ENCODE results near the gene MAT2A.

MAT2A gene

GRCh38 chr2:85527787-85528186 is 11.2 kb upstream of the MAT2A start:
- H3K27me3 ChIP-seq (replicated peaks; ENCODE audit: control insufficient read depth, insufficient read depth, low read length) = no peaks in the 10 kb centered on the region
- DNase-seq (ENCODE audit: extremely low read depth, insufficient read length) = no peak
- no peaks in the 10 kb centered on the region for H3K36me3 ChIP-seq (ENCODE audit: control insufficient read depth, insufficient read depth, low read length)
- no peak for TF ChIP-seq CTCF (IDR thresholded peaks at IDR 0.05; ENCODE audit: insufficient read depth, low read length, poor library complexity, severe bottlenecking)
- H3K4me3 ChIP-seq (replicated peaks; ENCODE audit: low read depth, low read length) = no peak overlapping the region

- Histone ChIP-seq H3K4me3 (replicated peaks; ENCODE audit: low read depth, low read length) (no peak overlapping the region), H3K27me3 (replicated peaks; ENCODE audit: control insufficient read depth, insufficient read depth, low read length) (no peaks in the 10 kb centered on the region), H3K36me3 (ENCODE audit: control insufficient read depth, insufficient read depth, low read length) (no peaks in the 10 kb centered on the region)
- TF ChIP-seq CTCF (IDR thresholded peaks at IDR 0.05; ENCODE audit: insufficient read depth, low read length, poor library complexity, severe bottlenecking) = no peak
- DNase-seq (ENCODE audit: extremely low read depth, insufficient read length) = no peak
Observed at GRCh38 chr2:85528355-85528754, 10.6 kb upstream of the MAT2A start.

GRCh38 chr2:85529809-85530208 is 9.2 kb upstream of the MAT2A start:
- H3K27me3 ChIP-seq (replicated peaks; ENCODE audit: control insufficient read depth, insufficient read depth, low read length) = no peaks in the 10 kb centered on the region
- TF ChIP-seq CTCF (IDR thresholded peaks at IDR 0.05; ENCODE audit: insufficient read depth, low read length, poor library complexity, severe bottlenecking) = no peak
- no peak overlapping the region for H3K4me3 ChIP-seq (replicated peaks; ENCODE audit: low read depth, low read length)
- no peak for DNase-seq (ENCODE audit: extremely low read depth, insufficient read length)
- no peaks in the 10 kb centered on the region for H3K36me3 ChIP-seq (ENCODE audit: control insufficient read depth, insufficient read depth, low read length)

GRCh38 chr2:85531589-85531988 is 7.4 kb upstream of the MAT2A start:
- no peaks in the 10 kb centered on the region for H3K27me3 ChIP-seq (replicated peaks; ENCODE audit: control insufficient read depth, insufficient read depth, low read length)
- no peak for TF ChIP-seq CTCF (IDR thresholded peaks at IDR 0.05; ENCODE audit: insufficient read depth, low read length, poor library complexity, severe bottlenecking)
- no peaks in the 10 kb centered on the region for H3K36me3 ChIP-seq (ENCODE audit: control insufficient read depth, insufficient read depth, low read length)
- DNase-seq (ENCODE audit: extremely low read depth, insufficient read length) = no peak
- no peak overlapping the region for H3K4me3 ChIP-seq (replicated peaks; ENCODE audit: low read depth, low read length)

- no peaks in the 10 kb centered on the region for H3K27me3 ChIP-seq (replicated peaks; ENCODE audit: control insufficient read depth, insufficient read depth, low read length)
- no peak for TF ChIP-seq CTCF (IDR thresholded peaks at IDR 0.05; ENCODE audit: insufficient read depth, low read length, poor library complexity, severe bottlenecking)
- DNase-seq (ENCODE audit: extremely low read depth, insufficient read length) = no peak
- H3K4me3 ChIP-seq (replicated peaks; ENCODE audit: low read depth, low read length) = no peak overlapping the region
- no peaks in the 10 kb centered on the region for H3K36me3 ChIP-seq (ENCODE audit: control insufficient read depth, insufficient read depth, low read length)
Observed at GRCh38 chr2:85534099-85534498, 4.9 kb upstream of the MAT2A start.

- Histone ChIP-seq H3K36me3 (ENCODE audit: control insufficient read depth, insufficient read depth, low read length) (no peaks in the 10 kb centered on the region), H3K27me3 (replicated peaks; ENCODE audit: control insufficient read depth, insufficient read depth, low read length) (no peaks in the 10 kb centered on the region), H3K4me3 (replicated peaks; ENCODE audit: low read depth, low read length) (no peak overlapping the region)
- no peak for DNase-seq (ENCODE audit: extremely low read depth, insufficient read length)
- TF ChIP-seq CTCF (IDR thresholded peaks at IDR 0.05; ENCODE audit: insufficient read depth, low read length, poor library complexity, severe bottlenecking) = no peak
Observed at GRCh38 chr2:85534881-85535280, 4.1 kb upstream of the MAT2A start.
